Chondrocyte (in vitro differentiated cells): ENCODE data around the gene NUMBL. TPM values are rescaled to one million over a fixed set of nuclear protein-coding genes. Genes with fewer than 3 reads are reported as not detected.
"Not testable (repeated sequence)": the region's sequence is repeated elsewhere in the genome, so short reads cannot be mapped to it uniquely, and the experiment has no call there.

ENCODE experiments used
- DNase-seq: peaks from one replicate; pipeline ENCODE4 v3.0.0; 2021; ENCODE audit warnings: mixed read lengths, low spot score
- H3K27ac Mint-ChIP-seq: one replicate; pipeline ENCODE4 v1.8.0; 2021; ENCODE audit warnings: mild to moderate bottlenecking, moderate library complexity, mixed read lengths; ENCODE audit not compliant: unreplicated experiment
- H3K27me3 Mint-ChIP-seq: 2 replicates; pipeline ENCODE4 v1.8.0; 2021; ENCODE audit warnings: low read depth, mixed read lengths
- H3K36me3 Mint-ChIP-seq: 2 replicates; pipeline ENCODE4 v1.8.0; 2021; ENCODE audit warnings: low read depth, mixed read lengths
- H3K4me1 Mint-ChIP-seq: 2 replicates; pipeline ENCODE4 v1.8.0; 2021; ENCODE audit warnings: low read depth, mild to moderate bottlenecking, mixed read lengths
- H3K4me3 Mint-ChIP-seq: one replicate; pipeline ENCODE4 v1.8.0; 2021; ENCODE audit warnings: mild to moderate bottlenecking, moderate library complexity, mixed read lengths; ENCODE audit not compliant: unreplicated experiment
- H3K9me3 Mint-ChIP-seq: 2 replicates; pipeline ENCODE4 v1.8.0; 2021; ENCODE audit warnings: low read depth, mixed read lengths
- CTCF ChIP-seq: fragments of 200-600 bp; sonication (generic); IDR thresholded peaks from 2 replicates; pipeline ENCODE4 v1.5.0; 2021; ENCODE audit warnings: antibody characterized with exemption, mild to moderate bottlenecking, moderate library complexity
- total RNA-seq: library from RNA; stranded (reverse); gene quantifications from 3 replicates; pipeline ENCODE4 v1.2.1, GENCODE V29; 2021

NUMBL gene
- total RNA-seq, 1 donor from 2014 or later = 121 TPM

- peak overlapping the region; percentile 85 for H3K27ac Mint-ChIP-seq
- peaks cover 2% of the 10 kb centered on the region for H3K9me3 Mint-ChIP-seq
- DNase-seq = no peak
- TF ChIP-seq CTCF = no peak
- H3K4me1 Mint-ChIP-seq = peaks cover 32% of the 10 kb centered on the region
- H3K4me3 Mint-ChIP-seq = no peak overlapping the region
- no peaks in the 10 kb centered on the region for H3K27me3 Mint-ChIP-seq
- H3K36me3 Mint-ChIP-seq = no peaks in the 10 kb centered on the region
These were observed 39.6 kb downstream of the NUMBL start for GRCh38 chr19:40650749-40651305.

- not testable (repeated sequence) for DNase-seq, H3K36me3 Mint-ChIP-seq, H3K27me3 Mint-ChIP-seq, H3K4me3 Mint-ChIP-seq, H3K9me3 Mint-ChIP-seq
- Mint-ChIP-seq H3K4me1 (peaks cover 38% of the 10 kb centered on the region), H3K27ac (peak overlapping the region; percentile 85)
These were observed 40.4 kb downstream of the NUMBL start for GRCh38 chr19:40649903-40650675.

- Mint-ChIP-seq H3K9me3 (peaks cover 2% of the 10 kb centered on the region), H3K4me1 (peaks cover 57% of the 10 kb centered on the region)
- DNase-seq = no peak
These were observed 43.7 kb downstream of the NUMBL start for GRCh38 chr19:40646743-40647254.

GRCh38 chr19:40642757-40643305 is 47.6 kb downstream of the NUMBL start:
- Mint-ChIP-seq H3K27ac (peak overlapping the region; percentile 22), H3K27me3 (no peaks in the 10 kb centered on the region), H3K4me1 (peaks cover 73% of the 10 kb centered on the region), H3K36me3 (no peaks in the 10 kb centered on the region), H3K9me3 (no peaks in the 10 kb centered on the region), H3K4me3 (no peak overlapping the region)
- DNase-seq = no peak
- no peak for TF ChIP-seq CTCF

More at GRCh38 chr19:40646743-40647254, 43.7 kb downstream of the NUMBL start:
- peak overlapping the region; percentile 99 for H3K27ac Mint-ChIP-seq
- peak overlapping the region; percentile 15 for H3K4me3 Mint-ChIP-seq
- no peak for TF ChIP-seq CTCF
- H3K36me3 Mint-ChIP-seq = no peaks in the 10 kb centered on the region
- no peaks in the 10 kb centered on the region for H3K27me3 Mint-ChIP-seq

- Mint-ChIP-seq H3K4me3 (no peak overlapping the region), H3K27ac (peak overlapping the region; percentile 63), H3K4me1 (peaks cover 73% of the 10 kb centered on the region), H3K9me3 (no peaks in the 10 kb centered on the region), H3K36me3 (no peaks in the 10 kb centered on the region), H3K27me3 (no peaks in the 10 kb centered on the region)
- no peak for TF ChIP-seq CTCF
- DNase-seq = no peak
These were observed 48.3 kb downstream of the NUMBL start for GRCh38 chr19:40642051-40642706.
